H1 (cell line): ENCODE data around the gene ATP5MC3. TPM values are rescaled to one million over a fixed set of nuclear protein-coding genes. Genes with fewer than 3 reads are reported as not detected.

Source experiments
- EP300 ChIP-seq, 2 experiments: IDR thresholded peaks; 1 replicate in 1 of 2; 2 replicates in 1 of 2; pipeline ENCODE4 v1.6.1; 2011 to 2012; ENCODE audit warnings: low read depth in 2 of 2, low read length in 2 of 2, mild to moderate bottlenecking in 2 of 2, borderline replicate concordance in 1 of 2, inconsistent platforms in 1 of 2, moderate library complexity in 1 of 2
- polyA plus RNA-seq, 7 experiments: library from polyadenylated mRNA; depleted of rRNA in 3 of 7; stranded (reverse) in 5 of 7; unstranded in 2 of 7; fragments of >200 nt in 5 of 7; fragments of 200-250 nt in 2 of 7; gene quantifications; 1 replicate in 5 of 7; 2 replicates in 1 of 7; 4 replicates in 1 of 7; pipeline versions ENCODE4 v1.2.1 to v1.2.3, GENCODE V29; 2011 to 2013; ENCODE audit warnings: missing spikeins in 2 of 7, mixed read lengths in 2 of 7
- total RNA-seq: library from RNA; stranded (reverse); fragmentation: NEBNext Ultra II Directional; extraction: Animal tissue kit (Norgen Biotek cat#: 25700); gene quantifications from 2 replicates; pipeline ENCODE4 v1.2.1, GENCODE V29; 2021

Gene ATP5MC3
- total and polyA plus RNA-seq, 2 of the 8 experiments (the other 6 are each of a cell fraction or from before 2014, with no cell fraction given) = 320 to 856 TPM

GRCh38 chr2:175152242-175152641 lies 29.3 kb downstream of the ATP5MC3 start (continued):
- TF ChIP-seq EP300 (IDR thresholded peaks at IDR 0.05; ENCODE audit: borderline replicate concordance in 1 of 2, low read depth in 2 of 2, low read length in 2 of 2) = no peak
